Sigmoid colon (tissue), 7 donors: Measurements from ENCODE around the gene PTPN7. TPM values are rescaled to one million over a fixed set of nuclear protein-coding genes. Genes with fewer than 3 reads are reported as not detected.
"Not testable (repeated sequence)": the region's sequence is repeated elsewhere in the genome, so short reads cannot be mapped to it uniquely, and the experiment has no call there.

Experiments used
- DNase-seq: peaks from one replicate; pipeline ENCODE4 v3.0.0-alpha.2; 2019
- H3K27ac ChIP-seq, 4 donors: fragments of 200-600 bp; sonication (generic); one replicate each; pipeline ENCODE4 v1.5.1; 2016 to 2019; ENCODE audit warnings: mild to moderate bottlenecking in 1 of 4
- H3K27me3 ChIP-seq, 3 donors: fragments of 200-600 bp; sonication (generic); one replicate each; pipeline ENCODE4 v1.5.1; 2019; ENCODE audit warnings: mild to moderate bottlenecking in 1 of 3
- H3K36me3 ChIP-seq, 4 donors: fragments of 200-600 bp; sonication (generic); one replicate each; pipeline ENCODE4 v1.5.1; 2016 to 2019
- H3K4me1 ChIP-seq, 4 donors: fragments of 200-600 bp; sonication (generic); one replicate each; pipeline ENCODE4 v1.5.1; 2017 to 2019
- H3K4me3 ChIP-seq, 4 donors: fragments of 200-600 bp; sonication (generic); one replicate each; pipeline ENCODE4 v1.5.1; 2017 to 2019; ENCODE audit warnings: mild to moderate bottlenecking in 2 of 4, moderate library complexity in 1 of 4
- H3K9me3 ChIP-seq, 4 donors: fragments of 200-600 bp in 3 of 4; sonication (generic) in 3 of 4; one replicate each; pipeline versions ENCODE4 v1.5.1 to v1.6.1; 2013 to 2019
- EP300 ChIP-seq, 4 donors: sonication (generic); formaldehyde crosslinking; IDR thresholded peaks; one replicate each; pipeline ENCODE4 v1.6.1; 2017; ENCODE audit warnings: antibody characterized with exemption in 4 of 4
- POLR2A ChIP-seq, 2 donors: fragments of 450-650 bp; IDR thresholded peaks; one replicate each; pipeline ENCODE4 v1.6.1; 2016; ENCODE audit warnings: antibody characterized with exemption in 2 of 2, mild to moderate bottlenecking in 2 of 2, moderate library complexity in 2 of 2
- POLR2AphosphoS5 ChIP-seq, 4 donors: sonication (generic); formaldehyde crosslinking; IDR thresholded peaks; one replicate each; pipeline ENCODE4 v1.6.1; 2017; ENCODE audit warnings: antibody characterized with exemption in 4 of 4
- WGBS, 2 donors: extraction: QIAGEN DNeasy Blood & Tissue Kit; methylation state at CpG; one replicate each; pipeline ENCODE4 v1.1.7; 2013; 5-methylcytosine and 5-hydroxymethylcytosine counted together
- intact Hi-C: fragments of 100-400 bp; cut with DNase I; formaldehyde crosslinking; loops from one replicate; pipeline ENCODE4 v1.15.1; 2023
- polyA plus RNA-seq, 3 donors: library from polyadenylated mRNA; stranded (reverse); fragments of 200-250 nt; gene quantifications; one replicate each; pipeline ENCODE4 v1.2.3, GENCODE V29; 2013
- total RNA-seq, 4 donors: library from RNA; depleted of rRNA; stranded (reverse); fragments of >200 nt; gene quantifications; one replicate each; pipeline ENCODE4 v1.1.0, GENCODE V29; 2016
- TF ChIP-seq, protein P1 (sequence below), 4 experiments: fragments of 450-650 bp in 3 of 4; fragments of 200-600 bp in 1 of 4; IDR thresholded peaks; one replicate each; pipeline ENCODE4 v1.5.1; 2016 to 2019; ENCODE audit warnings: antibody characterized with exemption in 4 of 4, mild to moderate bottlenecking in 3 of 4, moderate library complexity in 2 of 4
- donor health status: healthy with polysubstance abuse.
- donor health status: Bipolar disorder and iron deficiency.
- donor health status: healthy.

The PTPN7 gene
- total and polyA plus RNA-seq, 7 donors = 0.71 to 18.2 (median 4.5) TPM; not detected in 1

DNA sequence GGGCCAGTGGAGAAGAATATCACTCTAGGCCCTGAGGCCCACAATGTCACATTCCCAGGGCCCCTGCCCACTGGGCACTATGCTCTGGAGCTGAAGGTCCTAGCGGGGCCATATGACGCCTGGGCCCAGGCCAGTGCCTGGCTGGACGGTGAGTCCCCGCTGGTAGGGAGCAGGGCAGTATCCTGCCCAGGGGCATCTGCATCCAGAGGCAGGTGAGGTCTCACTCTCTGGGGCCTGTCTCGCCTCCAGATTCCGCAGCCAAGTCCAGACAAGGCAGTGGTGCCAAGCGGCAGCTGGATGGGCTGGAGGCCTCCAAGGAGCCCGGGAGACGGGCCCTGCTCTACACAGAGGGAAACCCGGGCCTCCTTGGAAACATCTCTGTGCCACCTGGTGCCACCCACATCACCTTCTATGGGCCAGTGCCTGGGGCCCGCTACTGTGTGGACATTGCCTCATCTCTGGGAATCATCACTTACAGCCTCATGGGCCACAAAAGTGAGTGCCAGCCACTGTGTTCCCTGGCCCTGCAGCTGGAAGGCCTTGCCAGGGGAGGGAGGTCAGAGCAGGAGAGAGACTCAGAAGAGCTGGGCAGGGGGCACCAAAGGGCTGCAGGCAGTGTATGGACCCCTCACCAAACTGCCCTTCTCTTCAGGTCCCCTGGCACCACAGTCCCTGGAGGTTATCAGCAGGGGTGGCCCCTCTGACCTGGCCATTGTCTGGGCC, 11.1 kb upstream of the PTPN7 start:
- Histone ChIP-seq H3K27ac (no peak overlapping the region), H3K4me1 (peaks cover 0 to 3% (median 0%) of the 10 kb centered on the region in 4 donors), H3K4me3 (no peak overlapping the region), H3K36me3 (no peaks in the 10 kb centered on the region), H3K9me3 (no peaks in the 10 kb centered on the region), H3K27me3 (no peaks in the 10 kb centered on the region)
- 92 to 97% methylated on average over 11 of the region's 11 CpGs for WGBS, 2 donors
- DNase-seq = no peak
- TF ChIP-seq POLR2A (IDR thresholded peaks at IDR 0.05) (no peak), POLR2AphosphoS5 (IDR thresholded peaks at IDR 0.05) (no peak), EP300 (IDR thresholded peaks at IDR 0.05) (no peak)
- TF ChIP-seq, protein P1, sequence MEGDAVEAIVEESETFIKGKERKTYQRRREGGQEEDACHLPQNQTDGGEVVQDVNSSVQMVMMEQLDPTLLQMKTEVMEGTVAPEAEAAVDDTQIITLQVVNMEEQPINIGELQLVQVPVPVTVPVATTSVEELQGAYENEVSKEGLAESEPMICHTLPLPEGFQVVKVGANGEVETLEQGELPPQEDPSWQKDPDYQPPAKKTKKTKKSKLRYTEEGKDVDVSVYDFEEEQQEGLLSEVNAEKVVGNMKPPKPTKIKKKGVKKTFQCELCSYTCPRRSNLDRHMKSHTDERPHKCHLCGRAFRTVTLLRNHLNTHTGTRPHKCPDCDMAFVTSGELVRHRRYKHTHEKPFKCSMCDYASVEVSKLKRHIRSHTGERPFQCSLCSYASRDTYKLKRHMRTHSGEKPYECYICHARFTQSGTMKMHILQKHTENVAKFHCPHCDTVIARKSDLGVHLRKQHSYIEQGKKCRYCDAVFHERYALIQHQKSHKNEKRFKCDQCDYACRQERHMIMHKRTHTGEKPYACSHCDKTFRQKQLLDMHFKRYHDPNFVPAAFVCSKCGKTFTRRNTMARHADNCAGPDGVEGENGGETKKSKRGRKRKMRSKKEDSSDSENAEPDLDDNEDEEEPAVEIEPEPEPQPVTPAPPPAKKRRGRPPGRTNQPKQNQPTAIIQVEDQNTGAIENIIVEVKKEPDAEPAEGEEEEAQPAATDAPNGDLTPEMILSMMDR (IDR thresholded peaks at IDR 0.05) = no peak
- intact Hi-C loops = no loop called here

DNA sequence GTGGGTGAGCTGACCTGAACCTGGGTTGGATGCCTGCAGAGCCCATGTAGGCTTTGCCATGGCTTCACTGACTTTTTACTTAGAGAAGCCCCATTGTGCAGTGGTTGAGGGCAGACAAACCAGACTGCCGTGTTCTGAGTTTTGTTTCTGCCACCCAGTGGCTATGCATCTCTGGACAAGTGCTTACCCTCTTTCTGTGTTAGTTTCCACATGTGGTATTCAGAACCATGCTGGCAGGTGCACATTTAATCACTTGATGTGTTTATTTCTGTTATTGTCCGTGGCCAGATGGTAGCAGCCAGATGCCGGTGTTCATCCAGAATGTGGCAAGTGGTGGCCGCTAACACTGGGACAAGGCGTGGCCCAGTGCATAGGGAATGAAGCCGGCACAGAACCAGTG, 10.3 kb upstream of the PTPN7 start:
- peaks cover 0 to 3% (median 0%) of the 10 kb centered on the region in 4 donors for H3K4me1 ChIP-seq
- TF ChIP-seq, protein P1 (IDR thresholded peaks at IDR 0.05) = no peak
- TF ChIP-seq POLR2AphosphoS5 (IDR thresholded peaks at IDR 0.05) = no peak
- TF ChIP-seq EP300 (IDR thresholded peaks at IDR 0.05) = no peak
- no peak for TF ChIP-seq POLR2A (IDR thresholded peaks at IDR 0.05)
- DNase-seq = no peak
- H3K36me3 ChIP-seq = no peaks in the 10 kb centered on the region
- H3K27me3 ChIP-seq = no peaks in the 10 kb centered on the region
- no peaks in the 10 kb centered on the region for H3K9me3 ChIP-seq
- 62 to 79% methylated on average over 6 of the region's 6 CpGs for WGBS, 2 donors
- H3K4me3 ChIP-seq = no peak overlapping the region
- H3K27ac ChIP-seq = no peak overlapping the region
- intact Hi-C loops = no loop called here

- H3K27ac ChIP-seq = no peak overlapping the region
- DNase-seq = no peak
- WGBS, 2 donors = 93 to 95% methylated on average over 7 of the region's 7 CpGs
These were observed 8.5 kb upstream of the PTPN7 start for GRCh38 chr1:202168861-202169260.

GRCh38 chr1:202167708-202168415, 7.5 kb upstream of the PTPN7 start:
- no peak overlapping the region for H3K27ac ChIP-seq
- intact Hi-C loops = no loop called here
- no peak for TF ChIP-seq POLR2A (IDR thresholded peaks at IDR 0.05)
- no peak for TF ChIP-seq EP300 (IDR thresholded peaks at IDR 0.05)
- no peak for TF ChIP-seq POLR2AphosphoS5 (IDR thresholded peaks at IDR 0.05)
- TF ChIP-seq, protein P1 (IDR thresholded peaks at IDR 0.05) = no peak
- no peak for DNase-seq
- H3K4me3 ChIP-seq = no peak overlapping the region
- WGBS, 2 donors = 58 to 72% methylated on average over 18 of the region's 18 CpGs
- no peaks in the 10 kb centered on the region for H3K27me3 ChIP-seq
- no peaks in the 10 kb centered on the region for H3K36me3 ChIP-seq
- peaks cover 0 to 3% (median 0%) of the 10 kb centered on the region in 4 donors for H3K4me1 ChIP-seq
- H3K9me3 ChIP-seq = no peaks in the 10 kb centered on the region

More at GRCh38 chr1:202168861-202169260, 8.5 kb upstream of the PTPN7 start:
- no peak overlapping the region for H3K4me3 ChIP-seq
- peaks cover 0 to 3% (median 0%) of the 10 kb centered on the region in 4 donors for H3K4me1 ChIP-seq
- H3K36me3 ChIP-seq = no peaks in the 10 kb centered on the region
- H3K9me3 ChIP-seq = no peaks in the 10 kb centered on the region
- intact Hi-C loops = no loop called here
- H3K27me3 ChIP-seq = no peaks in the 10 kb centered on the region
- TF ChIP-seq, protein P1 (IDR thresholded peaks at IDR 0.05) = no peak
- TF ChIP-seq POLR2A (IDR thresholded peaks at IDR 0.05) (no peak), EP300 (IDR thresholded peaks at IDR 0.05) (no peak), POLR2AphosphoS5 (IDR thresholded peaks at IDR 0.05) (no peak)

GRCh38 chr1:202167054-202167453, 6.7 kb upstream of the PTPN7 start:
- DNase-seq, H3K27me3 ChIP-seq, intact Hi-C loops, H3K36me3 ChIP-seq, H3K27ac ChIP-seq, H3K4me1 ChIP-seq, H3K4me3 ChIP-seq, H3K9me3 ChIP-seq: not testable (repeated sequence)
- WGBS, 2 donors = 89 to 92% methylated on average over 13 of the region's 13 CpGs
